ENCODE data around the gene FAM111A. TPM values are rescaled to one million over a fixed set of nuclear protein-coding genes. Genes with fewer than 3 reads are reported as not detected.
A peak's percentile ranks its signal among the peaks of the same experiment; 100 is the strongest.

The FAM111A gene
- total RNA-seq, 1 experiment from 2014 or later, result 20.1 TPM

- no peaks in the 10 kb centered on the region for H3K9me3 ChIP-seq (ENCODE audit: control insufficient read depth, low read depth, low read length)
- H3K9ac ChIP-seq (ENCODE audit: extremely low read depth, insufficient read length, low read length), result no peak overlapping the region
- H3K9me3 Mint-ChIP-seq, result peaks cover 1 to 4% of the 10 kb centered on the region in 2 experiments; a peak in 2 of 5 replicates
- no CpG with 5 or more reads among the region's 3 CpGs for WGBS (ENCODE audit: extremely low coverage, insufficient read length, low lambda C conversion rate)
- H3K4me2 ChIP-seq (ENCODE audit: insufficient read depth, insufficient read length, low read length), result no peak overlapping the region
- no peaks in the 10 kb centered on the region for H3K27me3 ChIP-seq (ENCODE audit: insufficient read depth, low read length)
- no peak overlapping the region for H2BK12ac ChIP-seq (ENCODE audit: insufficient read length, low read depth, low read length)
- peaks cover 4 to 5% of the 10 kb centered on the region in 2 experiments for H3K4me1 Mint-ChIP-seq
- no peak overlapping the region for H3K18ac ChIP-seq (ENCODE audit: insufficient read length, low read depth, low read length)
- H4K91ac ChIP-seq (ENCODE audit: insufficient read length, low read depth, low read length), result no peak overlapping the region
- no peak overlapping the region for H3K4ac ChIP-seq (ENCODE audit: low read depth, low read length)
- H2BK120ac ChIP-seq (ENCODE audit: low read depth, low read length, poor library complexity, severe bottlenecking), result no peak overlapping the region
- H3K56ac ChIP-seq (ENCODE audit: insufficient read length, low read depth, low read length), result no peak overlapping the region
- DNase-seq, result no peak
- H3K36me3 Mint-ChIP-seq (ENCODE audit: insufficient read depth in 1 of 3, low read depth in 3 of 3), result peaks cover 0 to 6% (median 6%) of the 10 kb centered on the region in 3 experiments; a peak in 5 of 7 replicates
- no peaks in the 10 kb centered on the region; the same call in 1 of the 2 replicates for H3K27me3 Mint-ChIP-seq (ENCODE audit: low read depth)
- no peak overlapping the region for H2BK15ac ChIP-seq (ENCODE audit: low read depth, low read length)
- no peaks in the 10 kb centered on the region for H3K79me2 ChIP-seq (ENCODE audit: insufficient read depth, low read length)
- H3K4me3 Mint-ChIP-seq, result no peak overlapping the region
- no peaks in the 10 kb centered on the region for H4K20me1 ChIP-seq (ENCODE audit: control insufficient read depth, insufficient read depth, insufficient read length)
- no peak overlapping the region for H4K8ac ChIP-seq (replicated peaks; ENCODE audit: insufficient read length, low read depth, low read length)
- TF ChIP-seq CTCF (conservative IDR thresholded peaks at IDR 0.05), result no peak
- H2BK5ac ChIP-seq (ENCODE audit: insufficient read length, low read length), result no peak overlapping the region
- H3K23me2 ChIP-seq (ENCODE audit: insufficient read length, low read depth, low read length, poor library complexity, severe bottlenecking), result no peaks in the 10 kb centered on the region
- no peak overlapping the region for H3K27ac ChIP-seq (ENCODE audit: insufficient read length, low read depth, low read length)
- no peak overlapping the region for H2AFZ ChIP-seq (ENCODE audit: low read length)
- H3K4me1 ChIP-seq (ENCODE audit: insufficient read depth, low read length), result no peaks in the 10 kb centered on the region
- no peaks in the 10 kb centered on the region for H3K79me1 ChIP-seq (ENCODE audit: insufficient read depth, low read depth, low read length, poor library complexity, severe bottlenecking)
- peak overlapping the region; percentile 77 for H2BK20ac ChIP-seq (ENCODE audit: low read depth, low read length, poor library complexity, severe bottlenecking)
- H3K23ac ChIP-seq (ENCODE audit: insufficient read length, low read depth, low read length), result no peak overlapping the region
- no peak overlapping the region for H3T11ph ChIP-seq (ENCODE audit: low read length)
- no peak overlapping the region for H3K14ac ChIP-seq (ENCODE audit: insufficient read depth, low read length)
- no peak overlapping the region for H2AK5ac ChIP-seq (ENCODE audit: insufficient read length, low read length)
- no peak overlapping the region for H4K5ac ChIP-seq (ENCODE audit: insufficient read length, low read depth, low read length)
- H3K27ac Mint-ChIP-seq, result no peak overlapping the region
These were observed 14.8 kb downstream of the FAM111A start for GRCh38 chr11:59157433-59157832.
